Natural killer cell (primary cell): ENCODE results near the gene KLHL6. TPM values are rescaled to one million over a fixed set of nuclear protein-coding genes. Genes with fewer than 3 reads are reported as not detected.

ENCODE experiments used
- ATAC-seq, 3 donors: fragments of 150-1000 bp in 2 of 3; fragments of 200-7000 bp in 1 of 3; cut with Tn5 transposase; 1 replicate in 1 of 3; 2 replicates in 2 of 3; pipeline ENCODE4 v1.10.0; 2021; ENCODE audit warnings: mild to moderate bottlenecking in 2 of 3, moderate library complexity in 2 of 3
- DNase-seq, 2 donors: peaks; one replicate each; pipeline versions ENCODE4 v3.0.0 to v3.0.0-alpha.2; 2013 to 2021; ENCODE audit warnings: mixed read lengths in 1 of 2
- H3K27ac ChIP-seq: one replicate; pipeline ENCODE4 v1.5.1; 2013; ENCODE audit warnings: mild to moderate bottlenecking, low read length
- H3K27me3 ChIP-seq: one replicate; pipeline ENCODE4 v1.6.1; 2013; ENCODE audit warnings: low read length; ENCODE audit not compliant: control insufficient read depth, insufficient read depth
- H3K36me3 ChIP-seq: one replicate; pipeline ENCODE4 v1.6.1; 2013; ENCODE audit warnings: low read length; ENCODE audit not compliant: control insufficient read depth, insufficient read depth
- H3K4me1 ChIP-seq: one replicate; pipeline ENCODE4 v1.6.1; 2013; ENCODE audit warnings: low read length; ENCODE audit not compliant: control insufficient read depth, insufficient read depth
- H3K4me3 ChIP-seq: one replicate; pipeline ENCODE4 v1.5.1; 2013; ENCODE audit warnings: low read length
- H3K9me3 ChIP-seq: one replicate; pipeline ENCODE4 v1.6.1; 2013; ENCODE audit warnings: low read length; ENCODE audit not compliant: control insufficient read depth, insufficient read depth
- H3K27ac Mint-ChIP-seq, 2 donors: one replicate each; pipeline ENCODE4 v1.8.0; 2022; ENCODE audit warnings: mild to moderate bottlenecking in 2 of 2, mixed read lengths in 2 of 2, moderate library complexity in 1 of 2
- H3K27me3 Mint-ChIP-seq, 2 donors: one replicate each; pipeline ENCODE4 v1.8.0; 2022; ENCODE audit warnings: low read depth in 2 of 2, mixed read lengths in 2 of 2
- H3K36me3 Mint-ChIP-seq: one replicate; pipeline ENCODE4 v1.8.0; 2022; ENCODE audit warnings: mixed read lengths
- H3K4me1 Mint-ChIP-seq, 2 donors: one replicate each; pipeline ENCODE4 v1.8.0; 2022; ENCODE audit warnings: mixed read lengths in 2 of 2
- H3K4me3 Mint-ChIP-seq: one replicate; pipeline ENCODE4 v1.8.0; 2022; ENCODE audit warnings: mild to moderate bottlenecking, moderate library complexity, mixed read lengths
- H3K9me3 Mint-ChIP-seq, 2 donors: one replicate each; pipeline ENCODE4 v1.8.0; 2022; ENCODE audit warnings: mixed read lengths in 2 of 2
- WGBS: methylation state at CpG from one replicate; pipeline ENCODE4 v1.1.7; 2013; ENCODE audit warnings: missing lambda C conversion rate; ENCODE audit not compliant: insufficient coverage; 5-methylcytosine and 5-hydroxymethylcytosine counted together
- intact Hi-C: fragments of 100-400 bp; cut with micrococcal nuclease; formaldehyde crosslinking; loops from one replicate; pipeline ENCODE4 v1.14.2; 2022
- total RNA-seq, 4 donors: library from RNA; stranded (reverse); fragments of 120-200 nt in 1 of 4; gene quantifications; one replicate each; pipeline versions ENCODE4 v1.2.3 to v1.2.4, GENCODE V29; 2013 to 2022
- TF ChIP-seq, protein P1 (sequence below): fragments of 200-600 bp; IDR thresholded peaks from one replicate; pipeline ENCODE4 v1.8.0; 2022; ENCODE audit warnings: antibody characterized with exemption

The KLHL6 gene
- total RNA-seq, 3 donors from 2014 or later (not counting 1 experiment from before 2014, with no cell fraction given) = 10.9 to 17.3 (median 13.6) TPM

DNA sequence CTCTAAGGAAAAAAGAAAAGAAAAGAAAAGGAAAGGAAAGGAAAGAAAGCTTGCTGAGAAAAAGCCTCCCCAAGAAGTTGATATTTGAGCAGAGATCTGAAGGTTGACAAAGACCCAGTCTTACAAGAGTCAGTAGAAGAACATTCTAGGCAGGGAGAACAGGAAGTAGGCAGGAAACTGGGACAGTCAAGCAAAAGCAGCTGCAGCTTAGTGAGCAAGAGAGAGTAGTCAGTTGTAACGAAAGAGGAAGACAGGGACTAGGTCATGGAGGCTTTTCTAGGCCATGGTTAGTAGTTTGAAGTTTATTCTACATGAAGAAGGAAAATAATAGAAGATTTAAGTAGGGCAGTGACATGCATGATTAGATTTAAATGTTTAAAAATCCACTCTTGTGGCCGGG is 31.8 kb upstream of the KLHL6 start:
- no peaks in the 10 kb centered on the region for H3K9me3 ChIP-seq
- no peak overlapping the region for H3K4me3 ChIP-seq
- intact Hi-C loops = no loop called here
- WGBS = 55% methylated on average over 2 of the region's 2 CpGs
- peak overlapping the region in 1 of 2 donors; percentile 22 for H3K27ac Mint-ChIP-seq
- peaks cover 22 to 23% of the 10 kb centered on the region in 2 donors for H3K4me1 Mint-ChIP-seq
- ATAC-seq (no peak), DNase-seq (peak in 1 of 2 donors; percentile 42)
- peaks cover 24% of the 10 kb centered on the region for H3K4me1 ChIP-seq
- H3K27me3 ChIP-seq = no peaks in the 10 kb centered on the region
- H3K27me3 Mint-ChIP-seq = no peaks in the 10 kb centered on the region
- no peak overlapping the region for H3K27ac ChIP-seq
- H3K36me3 ChIP-seq = no peaks in the 10 kb centered on the region
- TF ChIP-seq, protein P1, sequence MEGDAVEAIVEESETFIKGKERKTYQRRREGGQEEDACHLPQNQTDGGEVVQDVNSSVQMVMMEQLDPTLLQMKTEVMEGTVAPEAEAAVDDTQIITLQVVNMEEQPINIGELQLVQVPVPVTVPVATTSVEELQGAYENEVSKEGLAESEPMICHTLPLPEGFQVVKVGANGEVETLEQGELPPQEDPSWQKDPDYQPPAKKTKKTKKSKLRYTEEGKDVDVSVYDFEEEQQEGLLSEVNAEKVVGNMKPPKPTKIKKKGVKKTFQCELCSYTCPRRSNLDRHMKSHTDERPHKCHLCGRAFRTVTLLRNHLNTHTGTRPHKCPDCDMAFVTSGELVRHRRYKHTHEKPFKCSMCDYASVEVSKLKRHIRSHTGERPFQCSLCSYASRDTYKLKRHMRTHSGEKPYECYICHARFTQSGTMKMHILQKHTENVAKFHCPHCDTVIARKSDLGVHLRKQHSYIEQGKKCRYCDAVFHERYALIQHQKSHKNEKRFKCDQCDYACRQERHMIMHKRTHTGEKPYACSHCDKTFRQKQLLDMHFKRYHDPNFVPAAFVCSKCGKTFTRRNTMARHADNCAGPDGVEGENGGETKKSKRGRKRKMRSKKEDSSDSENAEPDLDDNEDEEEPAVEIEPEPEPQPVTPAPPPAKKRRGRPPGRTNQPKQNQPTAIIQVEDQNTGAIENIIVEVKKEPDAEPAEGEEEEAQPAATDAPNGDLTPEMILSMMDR = no peak
- no peak overlapping the region for H3K4me3 Mint-ChIP-seq
- H3K9me3 Mint-ChIP-seq = no peaks in the 10 kb centered on the region
- H3K36me3 Mint-ChIP-seq = no peaks in the 10 kb centered on the region

DNA sequence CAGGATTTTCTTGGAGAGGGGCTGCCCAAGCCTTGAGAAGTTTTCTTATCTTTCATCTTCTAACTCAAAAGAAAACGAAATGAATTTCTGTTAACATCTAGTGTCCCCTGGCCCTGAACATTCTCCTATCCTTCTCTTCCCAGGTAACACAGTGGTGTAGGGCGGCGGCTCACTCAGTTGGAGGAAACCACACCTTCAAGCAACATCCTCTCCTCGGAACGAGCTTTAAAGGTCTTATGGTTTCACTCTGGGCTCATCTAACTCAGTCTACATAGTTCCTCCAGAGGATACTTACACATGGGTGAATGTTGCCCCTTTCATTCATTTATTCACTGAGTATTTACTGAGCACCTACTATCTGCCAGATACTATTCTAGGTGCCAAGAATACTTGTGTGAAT is 31.0 kb upstream of the KLHL6 start:
- H3K27ac Mint-ChIP-seq = no peak overlapping the region
- H3K4me3 ChIP-seq = no peak overlapping the region

DNA sequence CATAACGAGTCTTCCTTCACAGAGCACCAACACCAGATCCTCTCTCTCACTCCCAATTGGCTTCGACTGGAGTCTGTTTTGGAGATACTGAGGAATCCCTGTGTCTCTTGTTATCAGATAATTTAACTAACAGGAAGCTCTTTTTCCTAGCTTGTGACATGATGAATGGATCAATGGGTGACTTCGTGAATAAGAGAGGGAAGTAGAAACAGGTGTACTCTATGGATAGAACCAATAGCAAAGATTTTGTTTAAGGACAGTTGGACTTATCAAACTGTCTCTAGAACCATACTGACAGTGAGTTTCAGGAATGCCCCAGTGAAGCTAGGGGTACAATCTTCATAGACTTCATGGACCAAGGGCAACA is 29.4 kb upstream of the KLHL6 start:
- Mint-ChIP-seq H3K4me1 (peaks cover 14 to 15% of the 10 kb centered on the region in 2 donors), H3K4me3 (no peak overlapping the region)
- no peak for ATAC-seq

More for the DNA sequence above, 31.0 kb upstream of the KLHL6 start:
- Histone ChIP-seq H3K27ac (no peak overlapping the region), H3K9me3 (no peaks in the 10 kb centered on the region), H3K36me3 (no peaks in the 10 kb centered on the region), H3K27me3 (no peaks in the 10 kb centered on the region), H3K4me1 (peaks cover 19% of the 10 kb centered on the region)
- Mint-ChIP-seq H3K9me3 (no peaks in the 10 kb centered on the region), H3K36me3 (no peaks in the 10 kb centered on the region), H3K4me1 (peaks cover 14 to 15% of the 10 kb centered on the region in 2 donors), H3K27me3 (no peaks in the 10 kb centered on the region), H3K4me3 (no peak overlapping the region)
- intact Hi-C loops = no loop called here
- peak in 1 of 2 donors; percentile 51 for DNase-seq
- TF ChIP-seq, protein P1 = no peak
- no peak for ATAC-seq
- WGBS = 17% methylated on average over 5 of the region's 5 CpGs

More for the DNA sequence above, 29.4 kb upstream of the KLHL6 start:
- H3K27ac Mint-ChIP-seq = no peak overlapping the region
- no peaks in the 10 kb centered on the region for H3K9me3 ChIP-seq
- H3K9me3 Mint-ChIP-seq = no peaks in the 10 kb centered on the region
- DNase-seq = no peak
- TF ChIP-seq, protein P1 = no peak
- intact Hi-C loops = no loop called here
- no peaks in the 10 kb centered on the region for H3K27me3 ChIP-seq
- 76% methylated on average over 2 of the region's 3 CpGs for WGBS
- H3K4me3 ChIP-seq = no peak overlapping the region
- peaks cover 16% of the 10 kb centered on the region for H3K4me1 ChIP-seq
- H3K27me3 Mint-ChIP-seq = peaks cover 0 to 7% of the 10 kb centered on the region in 2 donors
- H3K36me3 ChIP-seq = no peaks in the 10 kb centered on the region
- H3K36me3 Mint-ChIP-seq = no peaks in the 10 kb centered on the region
- H3K27ac ChIP-seq = no peak overlapping the region
